Jurkat, Clone E6-1 (cell line): ENCODE measurements around the gene NEMP2.
"Not testable (repeated sequence)": the region's sequence is repeated elsewhere in the genome, so short reads cannot be mapped to it uniquely, and the experiment has no call there.

ENCODE experiments used
- DNase-seq: peaks from one replicate; pipeline ENCODE4 v3.0.0-alpha.2; 2011; ENCODE audit warnings: low read depth, low spot score
- H3K4me3 ChIP-seq: 2 replicates; pipeline ENCODE4 v1.5.1; 2011; ENCODE audit warnings: mild to moderate bottlenecking, low read length, control low read depth, moderate library complexity

NEMP2 gene

GRCh38 chr2:190468354-190468753 lies 66.2 kb downstream of the NEMP2 start:
- not testable (repeated sequence) for DNase-seq, H3K4me3 ChIP-seq

GRCh38 chr2:190467575-190468083 lies 66.9 kb downstream of the NEMP2 start:
- DNase-seq: no peak
- H3K4me3 ChIP-seq: no peak overlapping the region

- no peak overlapping the region for H3K4me3 ChIP-seq
- DNase-seq: no peak
These were observed 67.6 kb downstream of the NEMP2 start for GRCh38 chr2:190466819-190467446.

- DNase-seq: no peak
- H3K4me3 ChIP-seq: no peak overlapping the region
These were observed 69.5 kb downstream of the NEMP2 start for GRCh38 chr2:190465060-190465459.

- no peak overlapping the region for H3K4me3 ChIP-seq
- DNase-seq: no peak
These were observed 71.9 kb downstream of the NEMP2 start for GRCh38 chr2:190462611-190463010.

- H3K4me3 ChIP-seq: no peak overlapping the region
- no peak for DNase-seq
These were observed 72.3 kb downstream of the NEMP2 start for GRCh38 chr2:190462181-190462580.

- no peak for DNase-seq
These were observed 74.0 kb downstream of the NEMP2 start for GRCh38 chr2:190460487-190460886.

GRCh38 chr2:190459881-190460280 lies 74.6 kb downstream of the NEMP2 start:
- H3K4me3 ChIP-seq: no peak overlapping the region
- no peak for DNase-seq

More at GRCh38 chr2:190460487-190460886, 74.0 kb downstream of the NEMP2 start:
- no peak overlapping the region for H3K4me3 ChIP-seq

GRCh38 chr2:190458352-190459107 lies 76.0 kb downstream of the NEMP2 start:
- H3K4me3 ChIP-seq: no peak overlapping the region
- DNase-seq: no peak

- H3K4me3 ChIP-seq: no peak overlapping the region
- no peak for DNase-seq
These were observed 77.3 kb downstream of the NEMP2 start for GRCh38 chr2:190457256-190457655.

- no peak for DNase-seq
These were observed 77.7 kb downstream of the NEMP2 start for GRCh38 chr2:190456833-190457232.

GRCh38 chr2:190455358-190456095 lies 79.0 kb downstream of the NEMP2 start:
- DNase-seq: no peak
- H3K4me3 ChIP-seq: no peak overlapping the region

More at GRCh38 chr2:190456833-190457232, 77.7 kb downstream of the NEMP2 start:
- no peak overlapping the region for H3K4me3 ChIP-seq

- no peak overlapping the region for H3K4me3 ChIP-seq
- DNase-seq: no peak
These were observed 79.7 kb downstream of the NEMP2 start for GRCh38 chr2:190454795-190455194.
